Breast epithelium (tissue), 3 donors: Measurements from ENCODE around the gene MTFMT.
"Not testable (repeated sequence)": the region's sequence is repeated elsewhere in the genome, so short reads cannot be mapped to it uniquely, and the experiment has no call there.

Source experiments
- POLR2A ChIP-seq: fragments of 450-650 bp; IDR thresholded peaks from one replicate; pipeline ENCODE4 v1.6.1; 2016; ENCODE audit warnings: antibody characterized with exemption, mild to moderate bottlenecking, moderate library complexity
- POLR2AphosphoS5 ChIP-seq, 3 donors: sonication (generic); formaldehyde crosslinking; IDR thresholded peaks; one replicate each; pipeline ENCODE4 v1.6.1; 2017; ENCODE audit warnings: antibody characterized with exemption in 3 of 3
- TF ChIP-seq, protein P1 (sequence below), 3 donors: fragments of 450-650 bp; IDR thresholded peaks; one replicate each; pipeline ENCODE4 v1.5.1; 2016 to 2017; ENCODE audit warnings: antibody characterized with exemption in 3 of 3, mild to moderate bottlenecking in 3 of 3, moderate library complexity in 3 of 3

GRCh38 chr15:65074946-65075345 is 45.5 kb upstream of the MTFMT start:
- not testable (repeated sequence) for TF ChIP-seq POLR2A; POLR2AphosphoS5 (IDR thresholded peaks at IDR 0.05)
- TF ChIP-seq, protein P1, sequence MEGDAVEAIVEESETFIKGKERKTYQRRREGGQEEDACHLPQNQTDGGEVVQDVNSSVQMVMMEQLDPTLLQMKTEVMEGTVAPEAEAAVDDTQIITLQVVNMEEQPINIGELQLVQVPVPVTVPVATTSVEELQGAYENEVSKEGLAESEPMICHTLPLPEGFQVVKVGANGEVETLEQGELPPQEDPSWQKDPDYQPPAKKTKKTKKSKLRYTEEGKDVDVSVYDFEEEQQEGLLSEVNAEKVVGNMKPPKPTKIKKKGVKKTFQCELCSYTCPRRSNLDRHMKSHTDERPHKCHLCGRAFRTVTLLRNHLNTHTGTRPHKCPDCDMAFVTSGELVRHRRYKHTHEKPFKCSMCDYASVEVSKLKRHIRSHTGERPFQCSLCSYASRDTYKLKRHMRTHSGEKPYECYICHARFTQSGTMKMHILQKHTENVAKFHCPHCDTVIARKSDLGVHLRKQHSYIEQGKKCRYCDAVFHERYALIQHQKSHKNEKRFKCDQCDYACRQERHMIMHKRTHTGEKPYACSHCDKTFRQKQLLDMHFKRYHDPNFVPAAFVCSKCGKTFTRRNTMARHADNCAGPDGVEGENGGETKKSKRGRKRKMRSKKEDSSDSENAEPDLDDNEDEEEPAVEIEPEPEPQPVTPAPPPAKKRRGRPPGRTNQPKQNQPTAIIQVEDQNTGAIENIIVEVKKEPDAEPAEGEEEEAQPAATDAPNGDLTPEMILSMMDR (IDR thresholded peaks at IDR 0.05) = not testable (repeated sequence)
